ENCODE results near the gene PFKFB2.

DNA sequence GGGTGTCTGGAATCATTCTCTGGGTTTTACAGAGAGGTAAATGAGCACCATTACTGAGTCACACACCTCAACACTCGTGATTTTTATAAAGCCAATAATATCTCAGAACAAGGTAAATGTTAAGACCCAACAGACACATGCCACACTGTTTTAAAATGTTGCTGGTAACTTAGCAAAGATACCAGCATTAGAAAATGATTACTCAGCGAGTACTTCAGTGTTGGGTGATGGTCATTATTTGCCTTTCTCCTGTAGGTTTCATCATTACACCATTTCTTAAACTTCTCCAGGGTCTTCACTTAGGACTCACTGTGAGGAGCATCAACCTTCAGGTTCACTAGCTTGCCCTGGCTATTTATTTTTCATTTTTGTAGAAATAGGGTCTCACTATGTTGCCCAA lies 28.7 kb downstream of the PFKFB2 start:
- TF ChIP-seq, protein P1, sequence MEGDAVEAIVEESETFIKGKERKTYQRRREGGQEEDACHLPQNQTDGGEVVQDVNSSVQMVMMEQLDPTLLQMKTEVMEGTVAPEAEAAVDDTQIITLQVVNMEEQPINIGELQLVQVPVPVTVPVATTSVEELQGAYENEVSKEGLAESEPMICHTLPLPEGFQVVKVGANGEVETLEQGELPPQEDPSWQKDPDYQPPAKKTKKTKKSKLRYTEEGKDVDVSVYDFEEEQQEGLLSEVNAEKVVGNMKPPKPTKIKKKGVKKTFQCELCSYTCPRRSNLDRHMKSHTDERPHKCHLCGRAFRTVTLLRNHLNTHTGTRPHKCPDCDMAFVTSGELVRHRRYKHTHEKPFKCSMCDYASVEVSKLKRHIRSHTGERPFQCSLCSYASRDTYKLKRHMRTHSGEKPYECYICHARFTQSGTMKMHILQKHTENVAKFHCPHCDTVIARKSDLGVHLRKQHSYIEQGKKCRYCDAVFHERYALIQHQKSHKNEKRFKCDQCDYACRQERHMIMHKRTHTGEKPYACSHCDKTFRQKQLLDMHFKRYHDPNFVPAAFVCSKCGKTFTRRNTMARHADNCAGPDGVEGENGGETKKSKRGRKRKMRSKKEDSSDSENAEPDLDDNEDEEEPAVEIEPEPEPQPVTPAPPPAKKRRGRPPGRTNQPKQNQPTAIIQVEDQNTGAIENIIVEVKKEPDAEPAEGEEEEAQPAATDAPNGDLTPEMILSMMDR (IDR thresholded peaks at IDR 0.05; ENCODE audit: poor library complexity): no peak
- TF ChIP-seq EZH2phosphoT487 (IDR thresholded peaks at IDR 0.05; ENCODE audit: low read depth, severe bottlenecking, unreplicated experiment) (no peak), EZH2 (IDR thresholded peaks at IDR 0.05; ENCODE audit: borderline replicate concordance) (no peak)

Data from hepatocyte (in vitro differentiated cells).